22Rv1 (cell line): ENCODE data around the gene FRMPD2.

Source experiments
- CTCF ChIP-seq: fragments of 450-650 bp; IDR thresholded peaks from 2 replicates; pipeline ENCODE4 v1.5.1; 2017; ENCODE audit warnings: mild to moderate bottlenecking
- ZFX ChIP-seq: fragments of 450-650 bp; IDR thresholded peaks from 2 replicates; pipeline ENCODE4 v1.6.1; 2017; ENCODE audit warnings: antibody characterized with exemption, borderline replicate concordance

- TF ChIP-seq CTCF = no peak
- TF ChIP-seq ZFX = no peak
Measured at GRCh38 chr10:48245977-48246376, 28.5 kb downstream of the FRMPD2 start.
